Mucosa of descending colon (tissue), 3 donors: ENCODE data around the gene ASZ1. TPM values are rescaled to one million over a fixed set of nuclear protein-coding genes. Genes with fewer than 3 reads are reported as not detected.

Experiments
- ATAC-seq: fragments of 200-7000 bp; cut with Tn5 transposase; one replicate; pipeline ENCODE4 v1.9.1; 2020; ENCODE audit warnings: mild to moderate bottlenecking, moderate library complexity
- DNase-seq, 3 donors: peaks; one replicate each; pipeline ENCODE4 v3.0.0-alpha.2; 2020
- H3K36me3 ChIP-seq: fragments of 200-600 bp; one replicate; pipeline ENCODE4 v1.8.0; 2021; ENCODE audit warnings: low read depth, mild to moderate bottlenecking
- H3K4me1 ChIP-seq: fragments of 200-600 bp; one replicate; pipeline ENCODE4 v1.8.0; 2021; ENCODE audit warnings: low read depth, mild to moderate bottlenecking
- H3K4me3 ChIP-seq: fragments of 200-600 bp; one replicate; pipeline ENCODE4 v1.8.0; 2021; ENCODE audit warnings: mild to moderate bottlenecking
- H3K9me3 ChIP-seq: fragments of 200-600 bp; one replicate; pipeline ENCODE4 v1.8.0; 2021; ENCODE audit warnings: mild to moderate bottlenecking
- intact Hi-C, 2 donors: fragments of 100-400 bp; cut with DNase I in 1 of 2; cut with micrococcal nuclease in 1 of 2; formaldehyde crosslinking; loops; one replicate each; pipeline versions ENCODE4 v1.11.0 to v1.11.1; 2022; cut with DNase I, micrococcal nuclease
- total RNA-seq, 3 donors: library from RNA; stranded (reverse); fragmentation: NEBNext Ultra II Directional in 2 of 3; extraction: Animal tissue kit (Norgen Biotek cat#: 25700) in 2 of 3; gene quantifications; one replicate each; pipeline versions ENCODE4 v1.2.1 to v1.2.4, GENCODE V29; 2021 to 2023
- TF ChIP-seq, protein P1 (sequence below): fragments of 200-600 bp; IDR thresholded peaks from one replicate; pipeline ENCODE4 v1.8.0; 2022; ENCODE audit warnings: antibody characterized with exemption, mild to moderate bottlenecking
- donor health status: DM: no; HTN: no; CAD: no; lungs with moderate emphysema.
- donor health status: DM: no; HTN: no; CAD: no.
- donor health status: DM: no; HTN: yes; CAD: no.

ASZ1 gene
- total RNA-seq, 3 donors from 2014 or later, result not detected

DNA sequence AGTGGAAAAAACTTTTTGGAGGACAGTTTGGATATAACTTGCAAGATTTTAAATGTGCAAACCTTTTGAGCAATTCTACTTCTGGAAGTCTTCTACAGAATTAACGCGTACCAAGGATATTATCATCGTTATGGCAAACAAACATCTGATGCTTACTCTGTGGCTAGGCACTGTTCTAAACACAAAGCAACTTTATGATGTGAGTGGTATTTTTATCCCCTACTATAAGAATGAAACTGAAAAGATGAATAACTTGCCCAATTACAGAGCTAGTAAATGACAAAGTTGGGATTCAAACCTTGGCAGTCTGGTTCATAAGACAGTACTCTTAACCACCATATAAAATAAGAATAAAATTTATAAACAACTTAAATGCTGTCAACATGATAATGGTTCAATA lies 15.8 kb downstream of the ASZ1 start:
- DNase-seq (no peak), ATAC-seq (no peak)
- TF ChIP-seq, protein P1, sequence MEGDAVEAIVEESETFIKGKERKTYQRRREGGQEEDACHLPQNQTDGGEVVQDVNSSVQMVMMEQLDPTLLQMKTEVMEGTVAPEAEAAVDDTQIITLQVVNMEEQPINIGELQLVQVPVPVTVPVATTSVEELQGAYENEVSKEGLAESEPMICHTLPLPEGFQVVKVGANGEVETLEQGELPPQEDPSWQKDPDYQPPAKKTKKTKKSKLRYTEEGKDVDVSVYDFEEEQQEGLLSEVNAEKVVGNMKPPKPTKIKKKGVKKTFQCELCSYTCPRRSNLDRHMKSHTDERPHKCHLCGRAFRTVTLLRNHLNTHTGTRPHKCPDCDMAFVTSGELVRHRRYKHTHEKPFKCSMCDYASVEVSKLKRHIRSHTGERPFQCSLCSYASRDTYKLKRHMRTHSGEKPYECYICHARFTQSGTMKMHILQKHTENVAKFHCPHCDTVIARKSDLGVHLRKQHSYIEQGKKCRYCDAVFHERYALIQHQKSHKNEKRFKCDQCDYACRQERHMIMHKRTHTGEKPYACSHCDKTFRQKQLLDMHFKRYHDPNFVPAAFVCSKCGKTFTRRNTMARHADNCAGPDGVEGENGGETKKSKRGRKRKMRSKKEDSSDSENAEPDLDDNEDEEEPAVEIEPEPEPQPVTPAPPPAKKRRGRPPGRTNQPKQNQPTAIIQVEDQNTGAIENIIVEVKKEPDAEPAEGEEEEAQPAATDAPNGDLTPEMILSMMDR, result no peak
- intact Hi-C loops, result no loop called here
- H3K9me3 ChIP-seq, result no peaks in the 10 kb centered on the region
- no peak overlapping the region for H3K4me3 ChIP-seq
- no peaks in the 10 kb centered on the region for H3K4me1 ChIP-seq
- H3K36me3 ChIP-seq, result no peaks in the 10 kb centered on the region

DNA sequence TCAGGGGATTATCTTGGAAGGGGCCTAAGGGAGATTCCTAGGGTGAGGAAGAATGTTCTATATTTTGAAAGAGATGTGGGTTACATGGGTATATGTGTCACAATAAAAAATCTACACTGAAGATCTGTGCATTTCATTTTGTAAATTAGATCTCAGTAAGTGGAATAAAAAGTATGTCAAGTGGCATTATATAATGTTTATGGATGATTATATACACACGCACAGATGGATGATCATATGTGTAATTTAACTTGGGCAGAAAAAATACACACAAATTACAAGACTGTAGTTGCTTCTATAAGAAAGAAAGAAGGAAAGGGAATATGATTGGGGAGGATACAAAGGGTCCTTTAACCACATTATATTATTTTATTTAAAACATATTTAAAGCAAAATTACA lies 18.5 kb downstream of the ASZ1 start:
- TF ChIP-seq, protein P1, result no peak
- H3K4me1 ChIP-seq, result no peaks in the 10 kb centered on the region
- no peaks in the 10 kb centered on the region for H3K36me3 ChIP-seq
- ATAC-seq (no peak), DNase-seq (no peak)
- H3K9me3 ChIP-seq, result no peaks in the 10 kb centered on the region
- intact Hi-C loops, result no loop called here
- no peak overlapping the region for H3K4me3 ChIP-seq

DNA sequence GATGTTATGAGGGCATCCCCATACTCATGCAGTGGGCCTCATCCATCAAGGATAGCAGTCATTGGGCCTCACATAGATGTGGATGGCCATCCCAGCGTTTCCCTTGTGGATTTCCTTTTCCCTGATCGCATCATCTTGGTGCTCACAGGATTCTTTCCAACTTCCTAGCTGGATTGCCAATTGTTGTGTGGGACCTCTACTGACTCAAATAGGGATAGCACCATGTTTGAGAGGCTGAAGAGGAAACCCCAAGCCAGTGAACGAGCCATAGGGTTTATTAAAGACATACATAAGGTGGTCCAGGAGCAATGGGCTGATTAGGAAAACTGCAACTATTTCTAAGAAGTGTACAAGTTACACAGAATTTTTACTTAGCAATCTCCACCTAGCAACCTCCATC lies 21.8 kb downstream of the ASZ1 start:
- H3K4me3 ChIP-seq, result no peak overlapping the region
- ATAC-seq (no peak), DNase-seq (no peak)
- TF ChIP-seq, protein P1, result no peak
- no peaks in the 10 kb centered on the region for H3K36me3 ChIP-seq
- H3K4me1 ChIP-seq, result no peaks in the 10 kb centered on the region
- no peaks in the 10 kb centered on the region for H3K9me3 ChIP-seq
- intact Hi-C loops, result no loop called here

DNA sequence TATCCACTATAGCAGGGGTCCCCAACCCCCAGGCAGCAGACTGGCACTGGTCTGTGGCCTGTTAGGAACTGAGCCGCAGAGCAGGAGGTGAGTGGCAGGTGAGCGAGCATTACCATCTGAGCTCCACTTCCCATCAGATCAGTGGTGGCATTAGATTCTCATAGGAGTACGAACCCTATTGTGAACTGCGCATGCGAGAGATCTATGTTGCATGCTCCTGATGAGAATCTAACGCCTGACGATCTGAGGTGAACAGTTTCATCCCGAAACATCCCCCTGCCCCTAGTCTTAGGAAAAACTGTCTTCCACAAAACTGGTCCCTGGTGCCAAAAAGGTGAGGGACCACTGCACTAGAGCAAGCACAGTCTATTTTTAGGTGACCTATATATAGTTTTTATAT lies 23.6 kb downstream of the ASZ1 start:
- no peaks in the 10 kb centered on the region for H3K36me3 ChIP-seq
- intact Hi-C loops, result no loop called here
- no peak for ATAC-seq
- no peak overlapping the region for H3K4me3 ChIP-seq
- no peaks in the 10 kb centered on the region for H3K9me3 ChIP-seq
- DNase-seq, result no peak
- TF ChIP-seq, protein P1, result no peak
- H3K4me1 ChIP-seq, result no peaks in the 10 kb centered on the region

DNA sequence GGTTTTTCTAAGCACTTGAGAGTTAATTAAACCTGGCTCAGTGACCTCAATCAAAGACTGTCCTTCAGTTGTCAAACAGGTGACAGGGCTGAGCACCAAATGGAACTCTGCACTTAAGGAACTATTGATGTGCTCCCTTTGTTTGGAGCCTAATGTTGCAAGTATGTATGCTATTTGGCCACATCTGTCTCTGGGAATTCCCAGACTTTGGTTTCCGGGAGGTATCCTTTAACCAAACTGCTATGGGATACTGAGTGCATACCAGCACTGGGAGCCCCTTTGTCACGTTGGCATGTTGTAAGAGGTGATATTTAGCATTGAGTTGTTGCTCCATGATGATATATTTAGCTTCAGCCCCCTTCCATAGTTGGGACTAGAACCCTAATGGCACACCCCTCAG lies 25.2 kb downstream of the ASZ1 start:
- DNase-seq (no peak), ATAC-seq (no peak)
- H3K9me3 ChIP-seq, result no peaks in the 10 kb centered on the region
- H3K36me3 ChIP-seq, result no peaks in the 10 kb centered on the region
- no peaks in the 10 kb centered on the region for H3K4me1 ChIP-seq
- intact Hi-C loops, result no loop called here
- H3K4me3 ChIP-seq, result no peak overlapping the region
- TF ChIP-seq, protein P1, result no peak

DNA sequence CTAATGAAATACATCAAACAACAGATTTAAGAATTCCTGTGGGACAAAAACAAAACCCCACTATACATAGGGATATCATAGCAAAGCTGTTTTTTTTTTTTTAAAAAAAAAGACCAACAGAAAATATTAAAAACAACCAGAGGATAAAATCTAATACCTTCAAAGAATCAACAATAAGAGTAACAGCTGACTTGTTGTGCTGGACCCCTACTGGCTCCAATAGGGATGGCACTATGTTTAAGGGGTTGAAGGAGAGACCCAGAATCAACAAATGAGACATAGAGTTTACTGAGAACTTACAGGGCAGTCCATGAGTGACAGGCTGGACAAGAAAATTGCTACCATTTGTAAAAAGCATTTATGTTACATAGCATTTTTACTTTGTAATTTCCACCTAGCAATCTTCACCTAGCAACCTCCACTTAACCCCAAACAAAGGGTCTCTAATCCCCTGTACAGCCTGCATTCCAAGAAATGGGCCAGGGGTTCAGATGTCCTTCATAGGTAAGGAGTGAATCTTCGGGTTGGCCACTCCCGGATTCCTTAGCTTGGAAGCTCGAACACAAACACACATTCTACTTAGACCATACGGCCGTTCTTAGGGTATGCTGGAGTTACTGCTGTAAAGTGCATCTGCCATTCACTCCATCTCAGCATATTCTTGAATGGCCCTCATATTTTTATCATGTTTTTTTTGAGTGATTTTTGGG lies 25.8 kb downstream of the ASZ1 start:
- Histone ChIP-seq H3K36me3 (no peaks in the 10 kb centered on the region), H3K9me3 (no peaks in the 10 kb centered on the region), H3K4me1 (no peaks in the 10 kb centered on the region), H3K4me3 (no peak overlapping the region)
- DNase-seq (no peak), ATAC-seq (no peak)
- intact Hi-C loops, result no loop called here
- TF ChIP-seq, protein P1, result no peak
